Nephron (organoid): ENCODE results near the gene FES.
"Not testable (repeated sequence)": the region's sequence is repeated elsewhere in the genome, so short reads cannot be mapped to it uniquely, and the experiment has no call there.

Experiments used
- H3K27ac Mint-ChIP-seq, 3 experiments: 2 replicates each; pipeline ENCODE4 v1.8.0; 2020; ENCODE audit warnings: mixed read lengths in 3 of 3, mild to moderate bottlenecking in 2 of 3, moderate library complexity in 1 of 3
- H3K27me3 Mint-ChIP-seq: 2 replicates; pipeline ENCODE4 v1.8.0; 2021; ENCODE audit warnings: low read depth, mild to moderate bottlenecking, moderate library complexity, mixed read lengths
- H3K36me3 Mint-ChIP-seq: 2 replicates; pipeline ENCODE4 v1.8.0; 2020; ENCODE audit warnings: low read depth, mixed read lengths
- H3K4me1 Mint-ChIP-seq: 2 replicates; pipeline ENCODE4 v1.8.0; 2020; ENCODE audit warnings: mixed read lengths
- H3K4me3 Mint-ChIP-seq, 3 experiments: 2 replicates each; pipeline ENCODE4 v1.8.0; 2020; ENCODE audit warnings: mild to moderate bottlenecking in 3 of 3, mixed read lengths in 3 of 3, moderate library complexity in 2 of 3
- H3K9me3 Mint-ChIP-seq: 2 replicates; pipeline ENCODE4 v1.8.0; 2020; ENCODE audit warnings: mixed read lengths
- CTCF ChIP-seq, 3 experiments: fragments of 200-600 bp; sonication (generic); IDR thresholded peaks; one replicate each; pipeline ENCODE4 v1.5.0; 2021; ENCODE audit warnings: antibody characterized with exemption in 3 of 3; ENCODE audit not compliant: unreplicated experiment in 3 of 3

FES gene

GRCh38 chr15:90872486-90873184 lies 11.7 kb upstream of the FES start:
- peak overlapping the region; percentile 82 to 90 (median 89) for H3K4me3 Mint-ChIP-seq
- H3K27ac Mint-ChIP-seq: peak overlapping the region; percentile 77 to 89 (median 85)
- no peak for TF ChIP-seq CTCF (IDR thresholded peaks at IDR 0.05; ENCODE audit: unreplicated experiment in 3 of 3)
- peaks cover 12% of the 10 kb centered on the region for H3K36me3 Mint-ChIP-seq
- H3K27me3 Mint-ChIP-seq: peaks cover 5% of the 10 kb centered on the region
- H3K4me1 Mint-ChIP-seq: peaks cover 47% of the 10 kb centered on the region
- H3K9me3 Mint-ChIP-seq: no peaks in the 10 kb centered on the region

GRCh38 chr15:90873488-90873997 lies 10.8 kb upstream of the FES start:
- H3K9me3 Mint-ChIP-seq: no peaks in the 10 kb centered on the region
- peak overlapping the region; percentile 82 to 90 (median 89) for H3K4me3 Mint-ChIP-seq
- H3K4me1 Mint-ChIP-seq: peaks cover 40% of the 10 kb centered on the region
- H3K27ac Mint-ChIP-seq: peak overlapping the region; percentile 75 to 89 (median 77)
- peaks cover 18% of the 10 kb centered on the region for H3K36me3 Mint-ChIP-seq
- no peak for TF ChIP-seq CTCF (IDR thresholded peaks at IDR 0.05; ENCODE audit: unreplicated experiment in 3 of 3)
- no peaks in the 10 kb centered on the region for H3K27me3 Mint-ChIP-seq

- TF ChIP-seq CTCF (IDR thresholded peaks at IDR 0.05; ENCODE audit: unreplicated experiment in 3 of 3): no peak
- H3K4me1 Mint-ChIP-seq: peaks cover 39% of the 10 kb centered on the region
Measured at GRCh38 chr15:90873998-90874605, 10.2 kb upstream of the FES start.

GRCh38 chr15:90874986-90875385 lies 9.3 kb upstream of the FES start:
- Mint-ChIP-seq H3K4me3 (peak overlapping the region in 1 of 3 experiments; percentile 37), H3K4me1 (peaks cover 30% of the 10 kb centered on the region)
- H3K27ac Mint-ChIP-seq: not testable (repeated sequence)

More at GRCh38 chr15:90873998-90874605, 10.2 kb upstream of the FES start:
- Mint-ChIP-seq H3K4me3 (peak overlapping the region; percentile 82 to 90 (median 89)), H3K9me3 (no peaks in the 10 kb centered on the region), H3K36me3 (peaks cover 20% of the 10 kb centered on the region), H3K27me3 (no peaks in the 10 kb centered on the region), H3K27ac (peak overlapping the region; percentile 75 to 89 (median 77))

GRCh38 chr15:90875549-90875981 lies 8.7 kb upstream of the FES start:
- Mint-ChIP-seq H3K4me3 (no peak overlapping the region), H3K36me3 (peaks cover 27% of the 10 kb centered on the region), H3K27me3 (no peaks in the 10 kb centered on the region), H3K9me3 (no peaks in the 10 kb centered on the region), H3K4me1 (peaks cover 24% of the 10 kb centered on the region), H3K27ac (no peak overlapping the region)
- TF ChIP-seq CTCF (IDR thresholded peaks at IDR 0.05; ENCODE audit: unreplicated experiment in 3 of 3): no peak

More at GRCh38 chr15:90874986-90875385, 9.3 kb upstream of the FES start:
- not testable (repeated sequence) for H3K9me3 Mint-ChIP-seq, H3K27me3 Mint-ChIP-seq
- H3K36me3 Mint-ChIP-seq: peaks cover 27% of the 10 kb centered on the region

GRCh38 chr15:90876046-90876445 lies 8.3 kb upstream of the FES start:
- peaks cover 20% of the 10 kb centered on the region for H3K4me1 Mint-ChIP-seq
- H3K4me3 Mint-ChIP-seq: no peak overlapping the region

More at GRCh38 chr15:90876046-90876445, 8.3 kb upstream of the FES start:
- H3K9me3 Mint-ChIP-seq: no peaks in the 10 kb centered on the region
- H3K36me3 Mint-ChIP-seq: peaks cover 27% of the 10 kb centered on the region
- no peaks in the 10 kb centered on the region for H3K27me3 Mint-ChIP-seq
- no peak overlapping the region for H3K27ac Mint-ChIP-seq
- no peak for TF ChIP-seq CTCF (IDR thresholded peaks at IDR 0.05; ENCODE audit: unreplicated experiment in 3 of 3)
